GM18951 (cell line): ENCODE measurements around the gene U2AF2.

Experiments used
- POLR2A ChIP-seq: IDR thresholded peaks from 4 replicates; pipeline ENCODE4 v1.6.1; 2011; ENCODE audit warnings: mild to moderate bottlenecking; ENCODE audit not compliant: insufficient read length, insufficient read depth; ENCODE audit errors: extremely low read depth
- in situ Hi-C: fragments of 300-500 bp; cut with MboI; formaldehyde crosslinking; loops from one replicate; pipeline ENCODE4 v1.12.0; 2022; ENCODE audit warnings: low sequenced_read_pairs, mixed read lengths, inconsistent platforms; ENCODE audit not compliant: unreplicated experiment

U2AF2 gene

DNA sequence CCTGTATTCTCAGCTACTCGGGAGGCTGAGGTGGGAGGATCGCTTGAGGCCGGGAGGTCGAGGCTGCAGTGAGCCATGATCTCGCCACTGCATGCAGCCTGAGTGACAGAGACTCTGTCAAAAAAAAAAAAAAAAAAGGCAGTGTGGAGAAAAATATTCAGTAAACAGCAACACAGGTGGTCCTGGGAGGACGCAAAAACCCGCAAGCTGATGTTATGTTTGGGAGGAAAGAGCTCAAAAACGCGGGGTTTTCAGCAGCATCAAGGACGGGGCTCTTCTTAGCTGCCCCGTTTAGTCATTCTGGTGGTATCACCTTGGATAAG is 29.9 kb upstream of the U2AF2 start:
- in situ Hi-C loops, result no loop called here
- no peak for TF ChIP-seq POLR2A

DNA sequence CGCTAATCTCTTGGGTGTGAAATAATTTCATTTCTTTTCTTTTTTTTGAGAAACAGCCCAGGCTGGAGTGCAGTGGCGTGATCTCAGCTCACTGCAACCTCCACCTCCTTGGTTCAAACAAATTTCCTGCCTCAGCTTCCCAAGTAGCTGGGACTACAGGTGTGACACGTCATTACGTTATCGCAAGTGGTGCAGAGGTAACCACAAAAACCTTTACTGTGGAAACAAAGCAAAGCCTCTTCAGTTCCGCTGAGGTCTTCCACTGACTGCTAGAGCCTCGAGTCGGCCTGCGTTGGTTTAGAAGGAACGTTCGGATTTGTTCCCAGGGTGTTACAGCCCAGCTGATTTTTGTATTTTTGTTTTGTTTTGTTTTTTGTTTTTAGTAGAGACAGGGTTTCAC is 28.5 kb upstream of the U2AF2 start:
- no peak for TF ChIP-seq POLR2A
- in situ Hi-C loops, result no loop called here

DNA sequence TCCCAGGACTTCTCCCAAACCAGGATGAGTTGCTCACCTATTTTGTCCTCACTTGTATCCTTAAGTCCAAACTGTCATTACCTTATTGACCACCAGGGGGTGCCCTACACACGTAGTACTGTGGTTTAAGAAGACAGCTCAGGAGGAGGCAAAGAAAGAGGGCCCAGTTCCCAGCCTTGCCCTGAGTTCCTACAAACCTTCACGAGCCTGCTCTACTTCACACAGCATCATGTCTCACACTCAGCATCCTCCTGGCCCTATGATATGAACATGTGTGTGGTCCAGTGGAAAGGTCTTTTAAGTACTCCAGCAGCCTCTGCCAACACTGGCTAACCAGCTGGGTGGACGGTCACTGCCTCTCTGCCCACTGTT is 22.4 kb upstream of the U2AF2 start:
- TF ChIP-seq POLR2A, result no peak
- in situ Hi-C loops, result loop anchor here (5.0 kb wide), 1 partner anchor 130 kb away; no protein-coding TSS in a partner anchor

DNA sequence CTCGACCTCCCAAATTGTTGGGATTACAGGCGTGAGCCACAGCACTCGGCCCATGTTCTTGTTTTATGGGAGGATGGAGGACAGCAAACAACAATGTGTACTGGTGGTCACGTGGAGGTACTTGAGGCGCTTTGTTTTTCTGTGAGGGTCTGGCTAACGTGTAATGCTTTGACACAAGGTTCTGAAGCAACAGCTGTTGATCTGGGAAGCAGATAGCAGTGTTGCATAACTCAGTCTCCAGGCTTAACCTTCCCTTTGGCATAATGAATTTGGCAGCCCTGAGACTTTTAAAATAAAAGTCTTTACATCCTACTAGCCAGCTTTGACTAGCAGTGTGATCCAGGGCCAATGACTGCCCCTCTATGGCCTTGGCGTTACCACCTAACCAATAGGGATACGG is 21.0 kb upstream of the U2AF2 start:
- no peak for TF ChIP-seq POLR2A
- in situ Hi-C loops, result loop anchor here (5.0 kb wide), 1 partner anchor 132 kb away; no protein-coding TSS in a partner anchor

DNA sequence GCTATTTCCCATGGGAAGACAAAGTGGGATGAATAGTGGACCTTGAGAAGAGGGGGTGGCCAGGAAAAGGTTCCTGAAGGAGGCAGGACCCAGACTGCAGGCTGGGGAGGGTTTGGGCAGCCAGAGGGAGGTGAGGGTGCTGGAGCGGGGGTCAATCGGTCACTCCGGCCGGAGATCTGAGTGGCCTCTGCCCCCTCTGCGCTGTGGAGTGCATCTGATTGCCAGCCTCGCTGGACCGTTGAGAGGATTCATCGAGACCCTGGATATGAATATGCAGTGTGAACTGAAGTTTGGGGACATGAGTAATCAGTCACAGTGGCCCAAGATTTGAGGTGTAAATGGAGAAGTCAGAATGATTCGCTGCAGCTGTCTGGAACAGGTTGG is 19.5 kb upstream of the U2AF2 start:
- in situ Hi-C loops, result no loop called here
- no peak for TF ChIP-seq POLR2A

DNA sequence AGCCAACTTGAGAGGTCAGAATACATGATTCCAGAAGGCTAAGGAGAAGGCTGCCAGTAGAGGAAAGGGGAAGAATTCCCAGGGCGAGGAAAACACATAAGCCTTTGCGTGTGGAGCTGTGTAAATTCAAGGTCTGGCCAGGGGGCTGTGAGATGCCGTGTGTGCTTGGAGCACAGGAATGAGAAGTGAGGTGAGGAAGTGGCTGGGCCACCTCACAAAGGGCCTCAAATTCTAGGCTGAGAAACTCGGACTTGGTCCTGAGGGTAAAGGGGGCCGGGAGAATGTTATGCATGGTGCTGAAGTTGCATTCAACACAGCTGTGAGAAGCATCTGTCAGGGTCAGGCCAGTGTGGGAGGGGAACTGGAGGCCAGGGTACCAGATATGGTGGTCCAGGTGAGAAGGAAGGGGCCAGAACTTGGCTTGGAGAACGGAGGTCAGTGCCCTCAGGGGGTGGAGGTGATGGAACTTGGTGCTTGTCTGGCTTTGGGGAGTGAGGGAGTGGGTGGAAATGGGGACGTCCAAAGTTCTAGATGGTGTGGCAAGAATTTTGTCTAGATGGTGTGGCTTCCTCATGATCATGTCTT is 18.9 kb upstream of the U2AF2 start:
- no peak for TF ChIP-seq POLR2A
- in situ Hi-C loops, result no loop called here

DNA sequence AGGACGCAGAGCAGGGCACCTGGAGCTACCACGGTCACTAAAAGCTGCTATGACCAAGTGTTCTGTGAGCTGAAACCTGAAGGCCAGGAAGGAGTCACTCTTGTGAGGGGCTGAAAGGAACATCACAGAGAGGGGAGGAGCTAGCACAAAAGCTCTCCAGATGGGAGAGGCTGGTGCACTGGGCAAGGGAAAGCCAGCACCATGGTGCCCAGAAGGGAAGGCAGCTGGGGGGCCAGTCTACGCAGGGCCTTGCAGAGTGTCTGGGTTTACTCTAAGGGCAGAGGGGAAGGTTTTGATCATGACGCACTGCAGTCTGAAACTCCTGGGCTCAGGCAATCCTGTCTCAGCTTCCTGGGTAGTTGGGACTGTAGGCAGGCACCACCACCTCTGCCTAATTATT is 18.1 kb upstream of the U2AF2 start:
- no peak for TF ChIP-seq POLR2A
- in situ Hi-C loops, result no loop called here

DNA sequence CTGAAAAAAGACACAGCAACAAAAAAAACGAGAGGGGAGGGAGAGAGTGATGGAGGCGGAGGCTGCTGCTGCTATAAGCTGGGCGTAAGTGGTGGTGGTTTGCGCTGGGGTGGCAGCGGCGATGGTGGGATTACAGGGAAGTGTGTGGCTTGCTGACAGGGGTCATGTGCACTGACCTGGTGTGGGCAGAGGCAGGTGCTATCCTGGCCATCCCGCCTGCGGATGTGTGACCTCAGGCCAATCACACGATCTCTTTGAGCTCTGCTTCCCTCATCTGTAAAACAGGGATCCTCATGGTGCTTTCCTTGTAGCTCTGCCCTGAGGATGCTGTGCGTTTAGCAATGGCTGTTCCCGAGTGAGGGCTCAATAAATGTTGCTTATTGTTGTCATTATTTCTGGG is 17.3 kb upstream of the U2AF2 start:
- no peak for TF ChIP-seq POLR2A
- in situ Hi-C loops, result no loop called here

DNA sequence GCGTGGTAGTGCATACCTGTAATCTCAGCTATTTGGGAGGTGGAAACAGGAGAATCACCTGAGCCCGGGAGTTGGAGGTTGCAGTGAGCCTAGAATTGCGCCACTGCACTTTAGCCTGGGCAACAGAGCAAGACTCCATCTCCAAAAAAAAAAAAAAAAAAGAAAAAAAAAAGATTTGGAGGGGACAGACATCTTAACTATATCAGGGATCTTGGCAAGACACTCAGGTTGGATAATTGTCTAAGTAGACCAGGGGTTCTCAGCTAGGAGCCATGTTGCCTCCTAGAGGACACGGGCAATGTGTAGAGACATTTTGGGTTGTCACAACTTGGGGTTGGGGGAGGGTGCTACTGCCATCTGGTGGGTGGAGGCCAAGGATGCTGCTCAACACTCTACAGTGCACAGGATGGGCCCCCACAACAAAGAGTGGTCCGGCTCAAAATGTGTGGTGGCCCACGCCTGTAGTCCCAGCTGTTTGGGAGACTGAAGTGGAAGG is 15.9 kb upstream of the U2AF2 start:
- TF ChIP-seq POLR2A, result no peak
- in situ Hi-C loops, result no loop called here

DNA sequence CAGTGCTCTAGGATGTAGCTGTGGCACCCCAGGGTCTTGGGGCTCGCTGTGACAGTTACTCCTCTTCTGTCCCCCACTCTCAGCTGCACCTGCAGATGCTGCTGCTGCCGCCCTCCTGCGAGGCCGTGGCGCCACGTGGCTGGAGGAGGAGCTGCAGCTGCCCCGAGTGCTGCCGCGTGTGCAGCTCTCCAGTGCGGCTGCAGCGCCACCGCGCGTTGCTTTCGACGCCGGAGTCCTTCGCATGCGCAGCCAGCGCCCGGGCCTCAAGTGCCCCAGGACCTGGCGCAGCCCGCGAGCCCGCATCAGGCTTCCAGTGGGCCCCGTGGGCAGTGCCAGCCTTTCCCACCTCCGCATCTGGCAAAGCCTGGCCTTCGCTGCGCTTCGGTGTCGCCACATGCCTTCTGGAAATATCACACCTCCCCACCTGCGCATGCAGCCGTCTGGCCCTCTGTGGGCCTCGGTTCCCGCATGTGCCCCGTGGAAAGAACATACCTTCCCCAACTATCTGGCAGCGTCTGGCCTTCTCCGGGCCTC is 14.7 kb upstream of the U2AF2 start:
- no peak for TF ChIP-seq POLR2A
- in situ Hi-C loops, result no loop called here

DNA sequence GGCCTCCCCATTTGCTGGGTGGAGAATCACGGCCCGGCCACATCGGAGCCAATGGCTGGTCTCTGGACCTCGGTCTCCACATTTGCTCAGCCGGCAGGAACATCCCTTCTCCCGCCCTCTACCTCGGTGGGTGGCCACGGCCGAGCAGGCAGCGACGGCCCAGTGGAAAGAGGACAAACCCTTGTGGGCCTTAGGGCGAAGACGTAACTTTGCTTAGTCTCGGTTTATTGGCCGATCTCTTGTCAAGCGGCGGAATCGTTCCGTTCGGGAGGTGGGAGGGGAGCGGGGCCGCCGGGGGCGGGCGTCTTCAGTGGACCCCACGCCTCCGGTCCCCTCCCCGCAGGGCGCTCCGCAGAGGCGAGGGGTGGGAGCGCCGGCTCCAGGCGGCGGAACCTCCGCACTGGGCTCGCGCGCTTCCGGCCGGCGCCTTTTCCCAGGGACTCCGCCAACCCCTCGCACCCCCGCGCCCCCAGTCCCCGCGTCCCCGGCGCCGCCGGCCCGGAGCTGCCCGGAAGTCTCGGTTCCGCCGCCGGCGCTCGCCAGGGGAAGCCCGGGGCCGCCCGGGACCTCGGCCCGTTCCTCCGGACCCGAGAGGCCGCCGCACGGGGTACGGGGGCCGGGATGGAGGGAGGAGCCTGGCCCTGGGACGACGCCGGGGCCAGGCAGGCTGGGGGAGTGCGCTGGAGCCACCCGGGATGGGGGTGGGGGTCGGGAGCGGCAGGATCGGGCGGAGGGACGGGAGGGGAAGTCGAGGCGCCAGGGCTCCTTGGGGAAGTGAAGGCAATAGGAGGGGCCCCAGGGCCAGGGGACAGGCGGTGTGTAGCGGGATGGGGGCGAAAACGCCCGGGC is 14.0 kb upstream of the U2AF2 start, which contains the start of gene ZNF580:
TSS of gene ZNF580 (plus strand) at position 426 of the 849 bp plus-strand sequence. CDS start 1,507 bp downstream, outside the sequence.
- in situ Hi-C loops, result no loop called here
- peak; percentile 52 for TF ChIP-seq POLR2A

DNA sequence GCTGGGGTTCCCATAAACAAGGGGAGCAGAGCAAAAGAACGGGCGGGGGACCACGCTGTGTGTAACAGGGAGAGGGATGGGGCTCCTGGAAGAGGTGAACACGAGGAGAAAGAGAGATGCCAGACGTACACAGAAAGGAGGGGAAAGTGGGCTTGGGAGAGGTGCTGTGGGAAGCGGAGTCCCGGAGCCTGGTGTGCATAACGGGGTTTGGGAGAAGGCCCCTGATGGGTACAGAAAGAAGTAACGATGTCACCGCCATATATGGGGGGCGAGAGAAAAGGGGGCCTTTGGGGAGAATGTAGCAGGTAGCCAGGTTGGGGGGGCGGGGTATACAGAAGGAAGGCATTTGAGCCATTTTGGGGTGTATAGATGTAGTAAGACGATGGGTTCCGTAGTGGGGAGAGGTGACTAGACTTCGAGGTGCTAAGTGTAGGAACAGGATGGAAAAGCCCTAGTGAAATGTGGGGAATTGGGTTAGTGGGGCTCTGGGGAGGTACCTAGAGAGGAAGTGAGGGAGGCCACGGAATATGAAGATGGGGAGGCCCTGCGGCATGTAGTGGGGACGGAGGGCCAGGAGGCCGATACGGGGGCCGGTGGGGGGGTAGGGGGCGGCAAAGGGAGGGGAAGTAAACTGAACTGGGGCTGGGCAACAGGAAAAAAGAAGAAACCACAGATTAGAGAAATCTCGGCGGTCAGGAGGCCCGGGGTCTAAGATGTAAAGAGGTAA is 13.2 kb upstream of the U2AF2 start:
- TF ChIP-seq POLR2A, result no peak
- in situ Hi-C loops, result no loop called here

DNA sequence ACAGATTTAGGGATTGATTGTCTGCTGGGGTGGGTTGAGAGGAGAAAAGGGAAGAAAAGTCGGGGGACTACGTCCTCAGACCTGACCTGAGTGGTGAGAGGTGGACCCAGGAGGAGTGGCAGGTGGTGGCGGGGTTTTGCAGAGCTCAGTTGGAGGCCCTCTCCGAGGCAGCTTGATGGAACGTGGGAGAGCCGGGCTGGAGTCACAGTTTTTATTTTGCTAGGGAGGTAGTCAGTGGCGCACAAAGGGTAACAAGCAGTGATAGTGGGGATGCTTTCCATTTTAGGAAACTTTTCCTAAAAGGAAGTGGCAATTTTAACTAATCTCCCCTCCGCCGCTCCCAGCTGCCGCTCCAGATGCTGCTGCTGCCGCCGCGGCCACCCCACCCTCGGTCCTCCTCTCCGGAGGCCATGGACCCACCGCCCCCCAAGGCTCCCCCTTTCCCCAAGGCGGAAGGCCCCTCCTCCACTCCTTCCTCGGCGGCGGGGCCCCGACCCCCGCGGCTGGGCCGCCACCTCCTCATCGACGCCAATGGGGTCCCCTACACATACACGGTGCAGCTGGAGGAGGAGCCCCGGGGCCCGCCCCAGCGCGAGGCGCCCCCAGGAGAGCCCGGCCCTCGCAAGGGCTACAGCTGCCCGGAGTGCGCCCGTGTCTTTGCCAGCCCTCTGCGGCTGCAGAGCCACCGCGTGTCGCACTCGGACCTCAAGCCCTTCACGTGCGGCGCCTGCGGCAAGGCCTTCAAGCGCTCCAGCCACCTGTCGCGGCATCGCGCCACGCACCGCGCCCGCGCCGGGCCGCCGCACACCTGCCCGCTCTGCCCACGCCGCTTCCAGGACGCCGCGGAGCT is 12.5 kb upstream of the U2AF2 start:
- in situ Hi-C loops, result no loop called here
- TF ChIP-seq POLR2A, result peak; percentile 35
